GM10248 (cell line): ENCODE measurements around the gene SRGAP3.
A peak's percentile ranks its signal among the peaks of the same experiment; 100 is the strongest.

Experiments used
- CTCF ChIA-PET: fragments of 300-600 bp; sonication (Branson Sonifier 250); formaldehyde crosslinking; extraction: SDS; loops from one replicate; lab custom pipeline; 2021; ENCODE audit warnings: antibody characterized with exemption; lab: Yijun Ruan, JAX
- POLR2A ChIA-PET: fragments of 350-650 bp; sonication (Branson Sonifier 250); formaldehyde crosslinking; extraction: SDS; loops from one replicate; lab custom pipeline; 2020; ENCODE audit warnings: antibody characterized with exemption; lab: Yijun Ruan, JAX
- DNase-seq: peaks from one replicate; pipeline ENCODE4 v3.0.0; 2012; ENCODE audit errors: extremely low spot score
- CTCF ChIP-seq: IDR thresholded peaks from 2 replicates; pipeline ENCODE4 v1.5.1; 2012; ENCODE audit warnings: mild to moderate bottlenecking, low read depth; ENCODE audit errors: extremely low read depth, missing control alignments, control extremely low read depth

The SRGAP3 gene

GRCh38 chr3:9172851-9173321, 76.6 kb downstream of the SRGAP3 start:
- TF ChIP-seq CTCF: no peak
- ChIA-PET POLR2A (no interaction called here), CTCF (interaction anchor here (1.0 kb wide), 1 partner anchor 18 kb away, joined by 3 read pairs; no protein-coding TSS in a partner anchor)
- no peak for DNase-seq

GRCh38 chr3:9170851-9171160, 78.6 kb downstream of the SRGAP3 start:
- CTCF ChIA-PET: no interaction called here
- TF ChIP-seq CTCF: no peak
- POLR2A ChIA-PET: no interaction called here
- no peak for DNase-seq

GRCh38 chr3:9169956-9170850, 79.2 kb downstream of the SRGAP3 start:
- no peak for TF ChIP-seq CTCF
- CTCF ChIA-PET: no interaction called here
- DNase-seq: no peak
- POLR2A ChIA-PET: no interaction called here

GRCh38 chr3:9169326-9169725, 80.1 kb downstream of the SRGAP3 start:
- TF ChIP-seq CTCF: no peak
- CTCF ChIA-PET: no interaction called here

GRCh38 chr3:9168241-9168741, 81.2 kb downstream of the SRGAP3 start:
- no peak for TF ChIP-seq CTCF
- CTCF ChIA-PET: interaction anchor here (1.2 to 1.4 kb wide), 3 partner anchors 15 to 81 kb away, joined by 3 to 4 read pairs (median 3); partner anchors contain the start of gene SRGAP3
- POLR2A ChIA-PET: no interaction called here
- DNase-seq: peak; percentile 82

More at GRCh38 chr3:9169326-9169725, 80.1 kb downstream of the SRGAP3 start:
- no peak for DNase-seq
- POLR2A ChIA-PET: no interaction called here

- ChIA-PET CTCF (interaction anchor here (1.4 kb wide), 1 partner anchor 16 kb away, joined by 3 read pairs; no protein-coding TSS in a partner anchor), POLR2A (no interaction called here)
- TF ChIP-seq CTCF: no peak
- DNase-seq: no peak
These were observed 82.2 kb downstream of the SRGAP3 start for GRCh38 chr3:9167222-9167621.
